ENCODE measurements around the gene PPP1R37. TPM values are rescaled to one million over a fixed set of nuclear protein-coding genes. Genes with fewer than 3 reads are reported as not detected.
"Not testable (repeated sequence)": the region's sequence is repeated elsewhere in the genome, so short reads cannot be mapped to it uniquely, and the experiment has no call there.

PPP1R37 gene
- polyA plus RNA-seq, 1 donor from 2014 or later, result 53.7 TPM

DNA sequence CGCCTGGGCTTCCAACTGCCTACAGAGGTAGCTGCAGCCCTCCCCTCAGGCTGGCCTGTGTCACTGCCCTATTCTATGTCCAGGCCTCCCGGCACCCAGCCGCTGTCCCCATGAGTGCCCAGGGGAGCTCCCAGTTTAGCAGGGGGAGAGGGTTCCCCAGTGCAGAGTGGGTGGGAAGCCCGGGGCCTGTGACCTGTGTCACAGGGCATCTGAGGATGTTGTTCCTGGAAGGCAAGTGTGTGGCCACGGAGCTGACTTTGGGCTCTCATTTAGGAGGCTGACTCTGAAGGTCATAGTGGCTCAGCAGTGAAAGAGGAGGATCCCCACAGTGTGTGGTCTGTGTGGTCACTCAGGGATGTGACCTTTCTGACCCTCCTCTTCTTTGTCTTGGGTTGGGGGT is 25.1 kb downstream of the PPP1R37 start:
- no peak overlapping the region for H2AFZ ChIP-seq (ENCODE audit: low read depth, low read length)
- H4K20me1 ChIP-seq (ENCODE audit: insufficient read depth), result no peaks in the 10 kb centered on the region
- H3K4me3 ChIP-seq (ENCODE audit: low read length), result no peak overlapping the region
- no peak overlapping the region for H3K9ac ChIP-seq (ENCODE audit: low read length)
- H3K79me2 ChIP-seq (replicated peaks; ENCODE audit: insufficient read depth, low read length), result peaks cover 30% of the 10 kb centered on the region
- H3K9me2 ChIP-seq (ENCODE audit: insufficient read depth, low read length), result no peaks in the 10 kb centered on the region
- no peak overlapping the region for H3K27ac ChIP-seq (ENCODE audit: low read length)
- no peak for TF ChIP-seq POLR2AphosphoS5 (IDR thresholded peaks at IDR 0.05)
- TF ChIP-seq EP300 (conservative IDR thresholded peaks at IDR 0.05; ENCODE audit: poor library complexity, severe bottlenecking), result no peak
- TF ChIP-seq MXI1 (conservative IDR thresholded peaks at IDR 0.05; ENCODE audit: poor library complexity, severe bottlenecking), result no peak
- TF ChIP-seq, protein P1, sequence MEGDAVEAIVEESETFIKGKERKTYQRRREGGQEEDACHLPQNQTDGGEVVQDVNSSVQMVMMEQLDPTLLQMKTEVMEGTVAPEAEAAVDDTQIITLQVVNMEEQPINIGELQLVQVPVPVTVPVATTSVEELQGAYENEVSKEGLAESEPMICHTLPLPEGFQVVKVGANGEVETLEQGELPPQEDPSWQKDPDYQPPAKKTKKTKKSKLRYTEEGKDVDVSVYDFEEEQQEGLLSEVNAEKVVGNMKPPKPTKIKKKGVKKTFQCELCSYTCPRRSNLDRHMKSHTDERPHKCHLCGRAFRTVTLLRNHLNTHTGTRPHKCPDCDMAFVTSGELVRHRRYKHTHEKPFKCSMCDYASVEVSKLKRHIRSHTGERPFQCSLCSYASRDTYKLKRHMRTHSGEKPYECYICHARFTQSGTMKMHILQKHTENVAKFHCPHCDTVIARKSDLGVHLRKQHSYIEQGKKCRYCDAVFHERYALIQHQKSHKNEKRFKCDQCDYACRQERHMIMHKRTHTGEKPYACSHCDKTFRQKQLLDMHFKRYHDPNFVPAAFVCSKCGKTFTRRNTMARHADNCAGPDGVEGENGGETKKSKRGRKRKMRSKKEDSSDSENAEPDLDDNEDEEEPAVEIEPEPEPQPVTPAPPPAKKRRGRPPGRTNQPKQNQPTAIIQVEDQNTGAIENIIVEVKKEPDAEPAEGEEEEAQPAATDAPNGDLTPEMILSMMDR (IDR thresholded peaks at IDR 0.05; ENCODE audit: poor library complexity, severe bottlenecking), result no peak
- no peak for TF ChIP-seq RAD21 (conservative IDR thresholded peaks at IDR 0.05)
- no peak for TF ChIP-seq TAF1 (IDR thresholded peaks at IDR 0.05; ENCODE audit: low read depth)
- no peak for TF ChIP-seq SMC3 (conservative IDR thresholded peaks at IDR 0.05; ENCODE audit: poor library complexity)
- TF ChIP-seq, protein P2, sequence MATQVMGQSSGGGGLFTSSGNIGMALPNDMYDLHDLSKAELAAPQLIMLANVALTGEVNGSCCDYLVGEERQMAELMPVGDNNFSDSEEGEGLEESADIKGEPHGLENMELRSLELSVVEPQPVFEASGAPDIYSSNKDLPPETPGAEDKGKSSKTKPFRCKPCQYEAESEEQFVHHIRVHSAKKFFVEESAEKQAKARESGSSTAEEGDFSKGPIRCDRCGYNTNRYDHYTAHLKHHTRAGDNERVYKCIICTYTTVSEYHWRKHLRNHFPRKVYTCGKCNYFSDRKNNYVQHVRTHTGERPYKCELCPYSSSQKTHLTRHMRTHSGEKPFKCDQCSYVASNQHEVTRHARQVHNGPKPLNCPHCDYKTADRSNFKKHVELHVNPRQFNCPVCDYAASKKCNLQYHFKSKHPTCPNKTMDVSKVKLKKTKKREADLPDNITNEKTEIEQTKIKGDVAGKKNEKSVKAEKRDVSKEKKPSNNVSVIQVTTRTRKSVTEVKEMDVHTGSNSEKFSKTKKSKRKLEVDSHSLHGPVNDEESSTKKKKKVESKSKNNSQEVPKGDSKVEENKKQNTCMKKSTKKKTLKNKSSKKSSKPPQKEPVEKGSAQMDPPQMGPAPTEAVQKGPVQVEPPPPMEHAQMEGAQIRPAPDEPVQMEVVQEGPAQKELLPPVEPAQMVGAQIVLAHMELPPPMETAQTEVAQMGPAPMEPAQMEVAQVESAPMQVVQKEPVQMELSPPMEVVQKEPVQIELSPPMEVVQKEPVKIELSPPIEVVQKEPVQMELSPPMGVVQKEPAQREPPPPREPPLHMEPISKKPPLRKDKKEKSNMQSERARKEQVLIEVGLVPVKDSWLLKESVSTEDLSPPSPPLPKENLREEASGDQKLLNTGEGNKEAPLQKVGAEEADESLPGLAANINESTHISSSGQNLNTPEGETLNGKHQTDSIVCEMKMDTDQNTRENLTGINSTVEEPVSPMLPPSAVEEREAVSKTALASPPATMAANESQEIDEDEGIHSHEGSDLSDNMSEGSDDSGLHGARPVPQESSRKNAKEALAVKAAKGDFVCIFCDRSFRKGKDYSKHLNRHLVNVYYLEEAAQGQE (IDR thresholded peaks at IDR 0.05; ENCODE audit: borderline replicate concordance), result no peak
- H3K27me3 ChIP-seq (ENCODE audit: insufficient read depth, low read depth, low read length), result no peaks in the 10 kb centered on the region
- no peaks in the 10 kb centered on the region for H3F3A ChIP-seq (ENCODE audit: insufficient read depth, low read length, poor library complexity, severe bottlenecking)
- H3K36me3 ChIP-seq (ENCODE audit: insufficient read depth, low read length), result no peaks in the 10 kb centered on the region
- H3K4me2 ChIP-seq (ENCODE audit: low read length), result no peak overlapping the region
- no peaks in the 10 kb centered on the region for H3K9me3 ChIP-seq (ENCODE audit: low read length)

DNA sequence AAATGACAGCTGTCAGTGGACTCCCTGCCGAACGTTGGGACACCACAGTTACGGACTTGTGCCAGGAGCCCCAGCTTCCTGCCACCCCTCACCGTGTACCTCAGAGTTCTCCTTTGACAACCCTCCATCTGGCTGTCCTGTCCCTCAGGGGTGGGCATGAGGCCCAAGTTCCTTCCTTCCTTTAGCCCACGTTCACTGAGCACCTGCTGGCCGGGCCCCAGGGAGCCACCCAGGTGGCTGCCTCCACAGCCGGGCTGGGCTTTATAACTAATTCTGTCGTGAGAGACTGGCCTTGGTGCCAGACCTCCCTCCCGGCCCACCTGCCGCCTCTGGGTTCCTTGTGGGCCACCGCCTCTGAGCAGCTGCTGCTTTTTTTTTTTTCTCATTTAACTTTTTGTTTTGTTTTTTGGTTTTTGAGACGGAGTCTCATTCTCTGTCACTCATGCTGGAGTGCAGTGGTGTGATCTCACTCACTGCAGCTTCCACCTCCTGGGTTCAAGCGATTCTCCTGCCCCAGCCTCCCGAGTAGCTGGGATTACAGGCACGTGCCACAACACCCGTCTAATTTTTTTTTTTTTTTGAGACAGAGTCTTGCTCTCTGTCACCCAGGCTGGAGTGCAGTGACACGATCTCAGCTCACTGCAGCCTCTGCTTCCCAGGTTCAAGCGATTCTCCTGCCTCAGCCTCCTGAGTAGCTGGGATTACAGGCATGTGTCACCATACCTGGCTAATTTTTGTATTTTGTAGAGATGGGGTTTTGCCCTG is 25.8 kb downstream of the PPP1R37 start:
- H3K27me3 ChIP-seq (ENCODE audit: insufficient read depth, low read depth, low read length); H3K27ac ChIP-seq (ENCODE audit: low read length); H3K9ac ChIP-seq (ENCODE audit: low read length); H3F3A ChIP-seq (ENCODE audit: insufficient read depth, low read length, poor library complexity, severe bottlenecking); H3K36me3 ChIP-seq (ENCODE audit: insufficient read depth, low read length); H2AFZ ChIP-seq (ENCODE audit: low read depth, low read length); H3K4me2 ChIP-seq (ENCODE audit: low read length); H3K4me3 ChIP-seq (ENCODE audit: low read length); H4K20me1 ChIP-seq (ENCODE audit: insufficient read depth); H3K9me3 ChIP-seq (ENCODE audit: low read length); H3K9me2 ChIP-seq (ENCODE audit: insufficient read depth, low read length): not testable (repeated sequence)
- peaks cover 27% of the 10 kb centered on the region for H3K79me2 ChIP-seq (replicated peaks; ENCODE audit: insufficient read depth, low read length)

DNA sequence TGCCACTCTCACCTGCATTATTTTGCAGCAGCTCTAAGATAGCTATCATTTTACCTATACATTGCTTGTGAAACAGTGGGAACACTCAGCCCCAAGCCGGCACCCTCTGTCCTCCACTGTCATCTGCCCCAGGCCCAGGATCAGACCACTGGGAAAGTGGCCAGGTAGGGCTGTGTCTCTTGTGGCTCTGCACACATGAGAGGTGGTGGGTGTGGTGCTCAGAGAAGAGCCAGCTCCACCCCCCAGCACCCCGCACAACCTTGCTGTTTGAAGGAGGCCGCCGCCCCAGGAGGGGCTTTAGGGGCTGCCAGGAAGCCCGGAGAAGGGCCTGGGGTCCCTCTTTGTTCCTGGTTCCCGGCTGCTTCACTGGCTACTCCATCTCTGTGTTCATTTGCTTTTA is 26.6 kb downstream of the PPP1R37 start:
- H3K36me3 ChIP-seq (ENCODE audit: insufficient read depth, low read length), result no peaks in the 10 kb centered on the region
- no peaks in the 10 kb centered on the region for H3F3A ChIP-seq (ENCODE audit: insufficient read depth, low read length, poor library complexity, severe bottlenecking)
- H3K9me2 ChIP-seq (ENCODE audit: insufficient read depth, low read length), result no peaks in the 10 kb centered on the region
- no peak overlapping the region for H3K9ac ChIP-seq (ENCODE audit: low read length)
- H2AFZ ChIP-seq (ENCODE audit: low read depth, low read length), result no peak overlapping the region
- no peak overlapping the region for H3K27ac ChIP-seq (ENCODE audit: low read length)
- peaks cover 19% of the 10 kb centered on the region for H3K79me2 ChIP-seq (replicated peaks; ENCODE audit: insufficient read depth, low read length)
- H3K9me3 ChIP-seq (ENCODE audit: low read length), result no peaks in the 10 kb centered on the region
- no peak overlapping the region for H3K4me2 ChIP-seq (ENCODE audit: low read length)
- TF ChIP-seq EP300 (conservative IDR thresholded peaks at IDR 0.05; ENCODE audit: poor library complexity, severe bottlenecking) (no peak), TAF1 (IDR thresholded peaks at IDR 0.05; ENCODE audit: low read depth) (no peak), SMC3 (conservative IDR thresholded peaks at IDR 0.05; ENCODE audit: poor library complexity) (no peak), MXI1 (conservative IDR thresholded peaks at IDR 0.05; ENCODE audit: poor library complexity, severe bottlenecking) (no peak), RAD21 (conservative IDR thresholded peaks at IDR 0.05) (no peak), EZH2 (IDR thresholded peaks at IDR 0.05; ENCODE audit: borderline replicate concordance, insufficient read depth, low read length, poor library complexity, severe bottlenecking) (no peak), POLR2AphosphoS5 (IDR thresholded peaks at IDR 0.05) (no peak)
- TF ChIP-seq, protein P2 (IDR thresholded peaks at IDR 0.05; ENCODE audit: borderline replicate concordance), result no peak
- TF ChIP-seq, protein P1 (IDR thresholded peaks at IDR 0.05; ENCODE audit: poor library complexity, severe bottlenecking), result no peak
- H3K27me3 ChIP-seq (ENCODE audit: insufficient read depth, low read depth, low read length), result no peaks in the 10 kb centered on the region
- H4K20me1 ChIP-seq (ENCODE audit: insufficient read depth), result no peaks in the 10 kb centered on the region
- H3K4me3 ChIP-seq (ENCODE audit: low read length), result no peak overlapping the region
